Ovary (tissue), 3 donors: Measurements from ENCODE around the gene KCNK1.

Experiments
- CTCF ChIP-seq, 3 donors: fragments of 450-650 bp in 2 of 3; fragments of 200-600 bp in 1 of 3; IDR thresholded peaks; one replicate each; pipeline versions ENCODE4 v1.5.1 to v1.8.0; 2016 to 2022; ENCODE audit warnings: antibody characterized with exemption in 3 of 3, mild to moderate bottlenecking in 1 of 3
- POLR2A ChIP-seq: fragments of 450-650 bp; IDR thresholded peaks from one replicate; pipeline ENCODE4 v1.6.1; 2017; ENCODE audit warnings: antibody characterized with exemption, mild to moderate bottlenecking, moderate library complexity
- donor health status: DM: no; HTN: no; CAD: no.

DNA sequence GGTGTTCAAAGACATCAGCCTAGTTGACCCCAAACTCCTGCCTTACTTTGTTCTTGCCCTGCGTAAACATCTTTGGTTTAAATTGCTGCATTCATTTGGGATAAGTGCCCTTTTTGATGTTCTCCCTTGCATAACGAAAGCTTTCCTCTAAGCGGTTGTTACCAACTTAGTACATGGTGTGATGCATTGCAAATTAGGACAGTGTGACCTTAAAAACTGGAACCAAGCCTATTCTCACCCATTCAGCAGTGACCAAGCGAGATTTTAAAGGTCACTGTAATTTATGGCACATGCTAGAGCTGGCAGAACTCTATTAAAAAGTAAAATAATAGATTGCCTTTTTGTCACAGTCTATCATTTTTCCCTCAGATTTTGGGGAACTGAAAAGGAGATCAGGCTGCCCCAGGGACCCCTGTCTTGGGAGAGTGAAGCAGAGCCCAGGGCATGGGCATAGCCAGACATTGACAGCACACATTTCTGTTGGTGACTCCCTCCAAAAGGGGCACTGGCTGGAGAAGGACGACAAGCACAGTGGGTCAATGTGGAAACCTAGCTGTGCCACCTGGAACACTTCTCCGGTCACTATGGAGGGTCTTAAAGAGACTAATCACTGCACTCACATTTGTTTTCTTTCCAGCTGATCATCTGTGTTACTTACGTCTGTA lies 63.9 kb downstream of the KCNK1 start:
- TF ChIP-seq POLR2A (no peak), CTCF (IDR thresholded peaks at IDR 0.05) (no peak)
